ENCODE measurements around the gene NTF4. TPM values are rescaled to one million over a fixed set of nuclear protein-coding genes. Genes with fewer than 3 reads are reported as not detected.
"Not testable (repeated sequence)": the region's sequence is repeated elsewhere in the genome, so short reads cannot be mapped to it uniquely, and the experiment has no call there.

Gene NTF4
- total RNA-seq, 1 donor from 2014 or later: not detected

GRCh38 chr19:49092686-49093085 lies 28.1 kb upstream of the NTF4 start:
- intact Hi-C loops (cut with DNase I): no loop called here
- no peak for DNase-seq (ENCODE audit: low spot score)

- intact Hi-C loops (cut with DNase I): no loop called here
- no peak for DNase-seq (ENCODE audit: low spot score)
These were observed 26.9 kb upstream of the NTF4 start for GRCh38 chr19:49091391-49092038.

- intact Hi-C loops (cut with DNase I): no loop called here
These were observed 21.7 kb upstream of the NTF4 start for GRCh38 chr19:49086296-49086695.

GRCh38 chr19:49085868-49086232 lies 21.2 kb upstream of the NTF4 start:
- DNase-seq (ENCODE audit: low spot score): no peak
- intact Hi-C loops (cut with DNase I): no loop called here

More at GRCh38 chr19:49086296-49086695, 21.7 kb upstream of the NTF4 start:
- no peak for DNase-seq (ENCODE audit: low spot score)

- intact Hi-C loops (cut with DNase I): no loop called here
- peak; percentile 99 for DNase-seq (ENCODE audit: low spot score)
These were observed 20.6 kb upstream of the NTF4 start, which contains the start of gene SNRNP70 for GRCh38 chr19:49085020-49085867. Gene SNRNP70, plus strand, starts transcription at chr19:49085451. Its CDS starts 964 bp downstream, at chr19:49086415.

- intact Hi-C loops (cut with DNase I): no loop called here
- DNase-seq (ENCODE audit: low spot score): no peak
These were observed 19.8 kb upstream of the NTF4 start for GRCh38 chr19:49084206-49085019.

- intact Hi-C loops (cut with DNase I): no loop called here
These were observed 16.7 kb upstream of the NTF4 start for GRCh38 chr19:49081273-49081672.

GRCh38 chr19:49080392-49080791 lies 15.8 kb upstream of the NTF4 start:
- no peak for DNase-seq (ENCODE audit: low spot score)
- intact Hi-C loops (cut with DNase I): no loop called here

More at GRCh38 chr19:49081273-49081672, 16.7 kb upstream of the NTF4 start:
- no peak for DNase-seq (ENCODE audit: low spot score)

GRCh38 chr19:49074869-49075268 lies 10.3 kb upstream of the NTF4 start:
- intact Hi-C loops (cut with DNase I): not testable (repeated sequence)
- peak; percentile 80 for DNase-seq (ENCODE audit: low spot score)

GRCh38 chr19:49073514-49074378 lies 9.1 kb upstream of the NTF4 start:
- DNase-seq (ENCODE audit: low spot score): no peak
- intact Hi-C loops (cut with DNase I): no loop called here

GRCh38 chr19:49071860-49072547 lies 7.4 kb upstream of the NTF4 start:
- intact Hi-C loops (cut with DNase I): no loop called here
- DNase-seq (ENCODE audit: low spot score): no peak

- intact Hi-C loops (cut with DNase I): no loop called here
- no peak for DNase-seq (ENCODE audit: low spot score)
These were observed 5.8 kb upstream of the NTF4 start for GRCh38 chr19:49070416-49070815.

GRCh38 chr19:49069026-49069425 lies 4.4 kb upstream of the NTF4 start:
- DNase-seq (ENCODE audit: low spot score): no peak
- intact Hi-C loops (cut with DNase I): no loop called here

GRCh38 chr19:49067554-49067953 lies 2.9 kb upstream of the NTF4 start:
- no peak for DNase-seq (ENCODE audit: low spot score)
- intact Hi-C loops (cut with DNase I): no loop called here

GRCh38 chr19:49065905-49066512 lies 1.4 kb upstream of the NTF4 start:
- DNase-seq (ENCODE audit: low spot score): no peak
- intact Hi-C loops (cut with DNase I): no loop called here

GRCh38 chr19:49064029-49064629 lies 489 bp downstream of the NTF4 start:
- no peak for DNase-seq (ENCODE audit: low spot score)
- intact Hi-C loops (cut with DNase I): no loop called here

GRCh38 chr19:49061445-49061844 lies 3.2 kb downstream of the NTF4 start:
- no peak for DNase-seq (ENCODE audit: low spot score)
- intact Hi-C loops (cut with DNase I): no loop called here

- intact Hi-C loops (cut with DNase I): no loop called here
- DNase-seq (ENCODE audit: low spot score): no peak
These were observed 3.6 kb downstream of the NTF4 start for GRCh38 chr19:49061000-49061399.
